ENCODE data around the gene ATG2A.

The ATG2A gene

DNA sequence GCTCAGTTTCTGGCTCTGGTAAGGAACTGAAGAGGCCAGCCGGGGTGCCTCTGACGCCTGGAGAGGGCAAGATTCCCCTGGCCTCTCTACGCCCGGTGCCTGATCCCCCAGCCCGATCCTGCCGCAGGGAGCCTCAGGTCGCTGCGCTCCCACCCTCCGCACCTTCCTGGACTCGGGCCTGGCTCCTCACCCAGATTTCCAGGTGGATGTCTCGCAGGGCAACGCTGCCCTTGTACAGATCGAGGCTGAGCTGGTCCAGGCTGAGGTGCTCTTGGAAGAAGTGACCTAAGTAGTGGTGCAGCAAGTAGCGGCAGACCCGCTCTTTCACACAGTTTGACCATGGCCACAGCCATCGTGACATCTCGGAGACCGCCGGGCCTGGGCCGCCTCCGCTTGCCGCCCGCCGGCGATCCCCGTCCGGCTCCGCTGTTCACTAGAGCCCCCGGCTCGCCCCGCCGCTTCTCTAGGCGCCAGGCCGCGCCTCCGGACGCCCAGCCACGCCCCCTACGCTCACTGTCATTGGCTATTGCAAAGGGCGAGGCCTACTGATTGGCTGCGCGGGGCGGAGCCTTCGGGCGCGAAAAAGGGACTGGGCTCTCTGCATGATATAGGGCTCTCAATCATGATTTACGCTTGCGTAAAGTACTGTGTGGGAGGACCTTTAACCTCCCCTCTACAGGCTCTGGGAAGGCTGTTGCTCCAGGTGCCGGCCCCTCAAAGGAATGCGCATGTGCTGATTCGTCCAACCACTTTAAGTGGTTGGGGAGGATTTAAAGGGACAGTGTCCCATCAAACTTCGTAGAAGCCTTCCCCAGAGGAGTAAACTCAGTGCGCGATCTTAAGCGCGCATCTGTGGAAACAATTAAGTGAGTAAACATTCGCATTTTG lies at the start of gene ATG2A:
Gene ATG2A (minus strand): TSS at position 435 of the 888 bp plus-strand sequence. CDS start 74 bp downstream, at position 361.
- peak; percentile 97 for DNase-seq (ENCODE audit: low spot score)

DNA sequence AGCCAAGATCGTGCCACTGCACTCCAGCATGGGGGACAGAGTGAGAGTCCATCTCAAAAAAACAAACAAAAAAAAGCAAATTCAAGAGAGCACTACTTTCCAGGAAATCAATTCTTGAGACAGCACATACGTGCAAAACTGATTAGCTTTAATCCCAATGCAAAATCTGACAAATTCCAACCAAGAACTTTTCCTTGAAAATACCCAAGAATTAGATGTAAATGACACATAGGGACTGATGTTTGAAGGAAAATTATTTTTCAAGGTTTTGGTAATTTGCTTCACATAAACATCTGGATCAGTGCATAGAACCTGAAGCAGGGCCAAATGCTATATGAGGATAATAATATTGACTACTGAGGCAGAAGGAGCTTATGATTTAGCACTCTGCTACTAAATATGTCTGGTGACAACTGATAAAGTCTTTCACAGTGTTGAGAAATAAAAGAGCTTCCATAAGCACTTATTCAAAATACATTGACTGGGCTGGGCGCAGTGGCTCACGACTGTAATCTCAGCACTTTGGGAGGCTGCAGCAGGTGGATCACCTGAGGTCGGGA lies 46.1 kb upstream of the ATG2A start:
- DNase-seq (ENCODE audit: low spot score) = no peak

DNA sequence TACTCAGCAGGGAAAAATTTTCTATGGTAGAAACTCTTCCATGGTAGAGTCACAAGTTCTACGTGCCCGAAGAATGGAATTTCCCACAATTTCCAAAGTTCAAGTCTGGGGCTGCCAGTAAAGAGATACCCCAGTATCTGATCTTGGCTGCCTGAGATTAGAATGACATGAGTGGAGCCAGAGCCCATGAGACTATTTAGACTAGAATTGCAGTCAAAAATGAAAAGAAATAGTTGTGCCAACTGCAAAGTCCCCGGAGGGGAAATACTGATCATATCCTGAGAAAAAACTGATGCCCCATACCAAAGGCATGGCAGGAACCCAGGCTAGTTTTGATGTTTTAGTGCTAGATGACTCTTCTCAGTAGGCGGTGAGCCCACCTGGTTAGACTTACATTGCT lies 43.7 kb upstream of the ATG2A start:
- no peak for DNase-seq (ENCODE audit: low spot score)

DNA sequence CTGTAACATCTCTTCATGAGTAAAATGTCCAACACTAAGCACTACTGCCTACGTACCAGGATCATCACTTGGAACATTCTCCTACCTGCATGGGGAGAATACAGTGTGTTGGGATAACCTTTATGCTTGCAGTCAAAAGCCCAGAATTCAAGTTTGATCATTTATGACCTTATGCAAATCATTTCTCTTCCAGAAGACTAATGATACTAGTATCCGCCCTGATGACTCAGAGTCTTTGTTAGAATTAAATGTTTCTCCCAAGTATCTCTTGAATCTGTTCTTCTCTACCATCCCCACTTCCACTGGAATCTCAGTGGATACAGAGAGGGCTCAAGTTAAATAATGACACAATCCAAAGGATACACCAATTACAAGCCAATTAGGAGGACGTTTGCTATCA lies 42.5 kb upstream of the ATG2A start:
- no peak for DNase-seq (ENCODE audit: low spot score)

DNA sequence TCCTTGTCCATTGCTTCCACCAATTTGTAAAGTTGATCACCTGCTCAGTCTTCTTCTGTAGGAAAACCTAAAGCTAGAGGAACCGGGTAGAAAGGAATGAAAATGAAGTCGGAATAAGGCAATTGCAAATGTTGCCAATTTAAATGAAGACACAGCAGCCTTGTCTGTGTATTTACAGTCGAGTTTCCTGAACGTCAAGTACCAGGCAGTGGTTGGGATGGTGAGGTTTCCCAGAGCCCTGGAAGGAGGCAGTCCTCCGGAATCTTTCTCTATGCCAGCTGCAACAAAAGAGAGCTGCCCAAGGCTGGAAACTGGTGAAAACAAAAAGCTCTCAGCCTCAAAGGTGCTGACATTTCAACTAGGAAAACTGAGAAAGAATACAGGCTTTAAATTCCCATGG lies 37.2 kb upstream of the ATG2A start:
- DNase-seq (ENCODE audit: low spot score) = no peak

DNA sequence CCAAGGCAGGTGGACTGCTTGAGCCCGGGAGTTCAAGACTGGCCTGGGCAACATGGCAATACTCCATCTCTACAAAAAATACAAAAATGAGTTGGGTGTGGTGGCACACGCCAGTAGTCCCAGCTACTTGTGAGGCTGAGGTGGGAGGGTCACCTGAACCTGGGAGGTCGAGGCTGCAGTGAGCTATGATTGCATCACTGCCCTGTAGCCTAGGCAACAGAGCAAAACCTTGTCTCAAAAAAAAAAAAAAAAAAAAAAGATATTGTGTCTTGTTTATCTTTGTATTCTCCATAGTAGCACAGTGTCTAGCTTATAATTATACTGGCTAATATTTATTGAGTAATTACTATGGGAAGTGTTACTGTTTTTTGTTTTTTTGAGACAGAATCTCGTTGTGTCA lies 34.5 kb upstream of the ATG2A start:
- DNase-seq (ENCODE audit: low spot score) = no peak

DNA sequence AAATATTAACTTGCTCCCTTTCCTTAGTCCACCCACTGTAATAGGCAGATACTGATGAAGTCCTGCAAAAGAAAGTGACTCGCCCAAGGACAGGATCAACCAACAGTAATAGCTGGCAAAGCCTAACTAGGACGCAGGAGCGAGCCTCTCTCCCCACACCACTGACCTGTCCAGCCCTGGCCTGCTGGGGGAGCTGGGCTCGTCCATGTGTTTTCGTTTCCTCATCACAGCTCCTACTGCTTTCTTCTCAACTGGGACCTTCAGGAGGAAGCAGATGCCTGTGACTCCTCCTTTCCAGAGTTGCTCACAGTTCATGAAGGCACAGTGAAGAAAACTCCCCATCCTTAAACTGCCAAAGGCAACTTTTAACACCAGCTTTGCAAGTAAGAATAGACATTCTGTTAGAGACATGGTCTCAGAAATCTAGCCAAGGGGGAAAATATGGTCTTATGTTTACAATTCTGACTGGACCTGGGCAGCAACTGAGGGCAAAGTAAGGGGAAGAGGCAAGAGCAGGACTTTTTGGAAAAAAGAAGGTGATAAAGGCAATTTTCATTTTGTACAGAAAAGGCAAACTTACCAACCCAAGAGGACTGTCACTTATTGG lies 30.3 kb upstream of the ATG2A start:
- no peak for DNase-seq (ENCODE audit: low spot score)

DNA sequence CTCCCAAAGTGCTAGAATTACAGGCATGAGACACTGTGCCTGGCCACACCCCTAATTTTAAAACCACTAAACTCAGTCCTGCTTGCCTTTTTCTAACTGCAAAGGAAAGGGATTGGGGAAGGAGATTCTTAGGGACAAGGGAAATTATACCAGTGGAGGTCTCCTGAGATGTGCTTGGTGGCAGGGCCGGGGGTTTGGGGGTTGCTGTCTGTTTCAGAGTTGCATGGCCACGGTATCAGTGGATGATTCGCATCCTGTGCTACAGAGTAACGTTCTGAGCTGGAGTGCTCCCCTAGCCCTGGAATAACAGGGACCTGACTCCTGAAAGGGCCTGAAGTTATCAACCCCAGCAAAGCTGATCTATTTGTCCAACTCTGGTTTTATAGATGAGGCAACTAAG lies 19.5 kb upstream of the ATG2A start:
- no peak for DNase-seq (ENCODE audit: low spot score)

DNA sequence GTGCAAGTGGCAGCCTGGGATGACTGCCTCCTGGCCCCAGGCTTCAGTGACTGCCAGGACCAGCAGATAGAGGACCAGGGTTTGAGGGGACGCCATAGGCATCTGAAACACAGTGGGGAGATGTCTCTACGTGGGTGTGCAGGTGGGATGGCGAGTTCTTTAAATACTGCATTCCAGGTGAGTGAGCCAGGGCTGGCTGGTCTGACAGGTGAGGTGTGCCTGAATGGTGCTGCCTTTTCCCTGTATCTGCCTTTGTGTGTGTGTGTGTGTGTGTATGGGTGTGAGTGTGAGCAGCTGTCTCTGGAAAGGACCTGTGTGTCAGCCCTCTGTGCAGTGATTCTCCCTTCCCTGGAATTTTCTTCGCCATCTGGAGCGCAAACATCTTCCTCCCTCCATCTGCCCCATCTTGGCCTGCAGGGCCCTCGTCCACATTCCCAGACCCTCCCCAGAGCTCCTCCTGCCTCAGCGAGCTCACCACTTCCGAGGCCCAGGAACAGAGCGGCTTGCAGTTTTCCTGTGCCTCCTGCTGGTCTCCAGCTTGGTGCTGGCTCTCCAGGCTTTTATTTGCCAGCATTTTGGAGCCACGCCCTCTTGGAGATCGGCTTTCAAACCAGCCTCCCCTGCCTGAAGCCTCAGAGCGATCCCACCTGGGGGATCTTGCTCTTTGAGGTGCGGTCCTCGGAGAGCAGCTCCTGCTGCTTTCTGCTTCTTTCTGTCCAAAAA lies 18.5 kb upstream of the ATG2A start, which contains the start of gene GPHA2:
Gene GPHA2 (minus strand): TSS at position 535 of the 723 bp plus-strand sequence. CDS start 433 bp downstream, at position 102.
- DNase-seq (ENCODE audit: low spot score) = no peak

DNA sequence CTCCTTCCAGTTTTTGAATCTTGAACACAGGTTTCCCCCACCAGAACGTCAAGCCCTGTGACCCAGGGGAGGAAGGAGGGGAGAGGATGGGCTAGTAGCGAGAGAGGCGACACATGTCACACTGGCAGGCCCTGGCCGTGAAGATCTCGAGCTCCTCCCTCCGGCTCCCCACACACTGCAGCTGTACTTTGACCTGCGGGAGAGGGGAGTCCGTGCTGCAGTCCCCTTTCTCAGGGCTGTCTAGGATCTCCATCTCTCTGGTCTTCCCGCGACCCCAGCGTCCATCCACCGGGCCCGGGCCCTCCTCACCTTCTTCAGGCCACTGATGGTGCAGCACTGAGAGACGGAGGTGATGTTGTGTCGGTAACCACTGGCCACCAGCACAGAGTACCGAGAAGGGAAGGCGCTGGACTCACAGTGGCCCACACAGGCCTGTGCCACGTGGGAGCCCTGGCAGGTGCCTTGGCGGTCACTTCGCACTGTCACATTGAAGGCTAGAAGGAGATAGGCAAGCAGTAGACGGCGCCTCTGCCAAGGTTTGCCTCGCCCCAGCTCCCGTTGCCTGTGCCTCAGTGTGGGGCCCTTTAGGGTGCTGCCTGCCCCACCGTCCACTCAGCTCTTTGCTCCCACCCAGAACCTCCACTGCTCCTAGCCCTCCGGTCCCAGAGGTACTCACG lies 17.8 kb upstream of the ATG2A start:
- DNase-seq (ENCODE audit: low spot score) = no peak

DNA sequence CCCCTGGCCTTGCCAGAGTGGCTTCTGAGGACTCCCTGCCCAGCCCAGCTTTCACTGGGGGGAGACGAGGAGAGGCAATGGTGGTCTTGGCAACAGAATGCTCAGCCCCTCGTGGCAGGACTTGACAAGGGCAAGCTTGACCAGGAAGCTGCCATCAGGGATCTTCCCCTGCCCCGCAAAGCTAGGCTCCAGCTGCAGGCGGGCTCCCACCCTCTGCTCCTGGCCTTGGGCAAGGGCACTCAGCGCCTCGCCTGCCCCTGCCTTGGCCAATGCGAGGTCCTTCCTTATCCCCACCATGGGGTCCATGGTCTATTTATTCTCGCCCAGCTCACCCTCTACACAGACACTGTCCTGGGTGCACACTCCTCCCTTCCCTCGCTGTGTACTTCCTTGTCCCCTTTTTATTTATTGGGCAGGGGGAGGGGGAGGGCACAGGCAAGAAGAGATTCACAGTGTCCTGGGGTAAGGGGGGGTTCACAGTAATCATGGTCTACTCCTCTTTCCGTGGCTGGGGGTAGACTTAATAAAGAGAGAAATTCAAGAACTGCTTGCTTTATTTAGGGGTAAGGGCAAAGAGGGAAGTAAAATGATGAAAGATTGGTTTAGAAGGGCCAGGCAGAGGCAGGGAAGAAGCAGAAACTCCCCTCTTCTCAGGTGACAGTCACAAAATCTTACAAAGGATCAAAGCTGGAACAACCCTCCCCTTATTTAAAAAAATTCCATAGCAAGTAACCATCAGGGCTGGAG lies 17.1 kb upstream of the ATG2A start:
- DNase-seq (ENCODE audit: low spot score) = no peak

DNA sequence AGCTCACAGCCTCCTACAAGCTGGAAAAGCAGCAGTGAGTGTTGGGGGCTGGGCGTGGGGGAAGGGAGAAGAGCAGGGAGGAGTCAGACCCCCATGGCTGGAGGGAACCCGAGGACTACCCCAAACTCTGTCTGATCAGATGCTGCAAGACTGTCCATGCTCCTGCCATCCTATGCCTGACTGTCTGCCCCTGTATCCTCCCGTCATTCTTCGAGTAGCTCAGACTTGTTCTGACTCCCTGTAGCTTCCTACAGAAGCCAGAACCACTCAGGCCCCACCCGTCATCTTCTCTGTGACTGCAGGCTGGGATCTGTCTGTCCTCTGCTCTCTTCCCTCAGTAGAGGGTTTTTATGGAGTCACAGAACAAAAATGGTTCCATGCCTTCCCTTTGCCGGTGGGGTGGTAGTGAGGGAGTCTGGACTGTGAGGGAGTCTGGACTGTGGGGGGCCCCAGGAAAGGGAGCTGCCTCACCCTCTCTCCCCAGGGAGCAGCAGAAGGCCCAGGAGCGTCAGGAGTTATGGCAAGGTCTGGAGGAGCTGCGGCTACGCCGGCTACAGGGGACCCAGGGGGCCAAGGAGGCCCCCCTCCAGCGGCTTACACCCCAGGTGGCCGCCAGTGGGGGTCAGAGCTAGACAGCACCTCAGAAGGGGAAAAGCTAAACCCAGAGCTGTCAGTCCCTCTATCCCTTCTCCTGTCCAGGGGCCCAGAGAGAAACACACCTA lies 16.4 kb upstream of the ATG2A start:
- no peak for DNase-seq (ENCODE audit: low spot score)

DNA sequence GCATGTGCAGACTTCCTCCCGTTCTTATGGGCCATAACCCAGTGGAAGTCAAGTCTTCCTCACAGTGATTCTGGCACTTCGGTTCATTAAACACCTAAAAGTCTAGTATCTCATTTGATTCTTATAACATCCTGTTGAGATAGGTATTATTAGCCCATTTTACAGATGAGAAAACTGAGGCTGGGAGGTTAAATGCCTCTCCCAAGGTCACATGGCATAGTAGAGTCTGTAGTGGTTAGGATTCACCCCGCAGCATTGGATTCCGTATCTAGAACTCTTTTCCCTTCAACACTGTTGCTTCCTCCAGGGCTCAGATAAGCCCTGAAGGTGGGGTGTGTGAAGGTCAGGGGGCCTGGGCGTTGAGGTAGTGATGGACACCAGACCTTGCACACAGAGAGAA lies 15.3 kb upstream of the ATG2A start:
- no peak for DNase-seq (ENCODE audit: low spot score)

DNA sequence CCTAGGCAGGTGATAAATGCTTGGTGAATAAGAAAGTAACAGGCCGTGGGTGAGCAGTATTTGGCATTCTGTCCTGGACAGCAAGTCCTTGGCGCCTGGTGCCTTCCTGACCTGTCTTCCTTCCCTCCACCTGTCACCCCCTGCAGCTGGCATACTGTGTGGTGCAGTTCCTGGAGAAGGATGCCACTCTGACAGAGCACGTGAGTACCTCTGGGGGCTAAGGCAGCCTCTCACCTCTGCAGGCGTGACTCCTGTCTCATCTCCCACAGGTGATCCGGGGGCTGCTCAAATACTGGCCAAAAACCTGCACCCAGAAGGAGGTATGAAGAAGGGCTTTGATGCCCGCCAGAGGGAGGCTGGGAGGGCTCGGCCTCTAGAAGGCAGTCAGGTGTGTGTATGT lies 14.3 kb upstream of the ATG2A start:
- no peak for DNase-seq (ENCODE audit: low spot score)

DNA sequence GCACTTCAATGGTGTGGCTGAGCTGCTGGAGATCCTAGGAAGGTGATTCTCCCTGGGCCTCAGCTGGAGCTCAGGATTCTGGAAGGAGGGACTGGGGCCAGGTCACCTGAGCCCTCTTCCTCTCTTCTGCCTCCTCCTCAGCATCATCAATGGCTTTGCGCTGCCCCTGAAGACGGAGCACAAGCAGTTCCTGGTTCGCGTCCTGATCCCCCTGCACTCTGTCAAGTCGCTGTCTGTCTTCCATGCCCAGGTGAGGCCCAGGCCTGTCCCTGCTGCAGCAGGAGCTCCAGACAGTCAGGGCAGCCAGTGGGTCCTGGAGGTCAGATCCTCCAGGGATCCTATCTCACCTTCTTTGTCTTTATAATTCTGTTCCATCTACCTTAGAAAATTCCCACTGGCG lies 13.3 kb upstream of the ATG2A start:
- no peak for DNase-seq (ENCODE audit: low spot score)

DNA sequence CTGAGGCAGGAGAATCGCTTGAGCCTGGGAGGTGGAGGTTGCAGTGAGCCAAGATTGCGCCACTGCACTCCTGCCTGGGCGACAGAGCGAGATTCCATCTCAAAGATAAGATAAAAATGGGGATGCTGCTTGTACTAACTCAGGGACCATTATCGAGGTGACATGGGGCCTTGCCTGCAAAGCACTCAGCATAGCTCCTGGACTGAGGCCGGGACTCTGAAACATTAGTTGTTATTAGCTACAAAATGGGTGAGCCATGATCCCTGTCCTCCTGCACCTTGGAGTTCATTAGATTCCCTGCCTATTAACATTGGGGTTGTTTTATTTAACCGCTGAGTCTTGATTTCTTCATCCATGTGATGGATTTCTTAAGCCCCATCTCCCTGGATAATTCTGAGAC lies 12.6 kb upstream of the ATG2A start:
- DNase-seq (ENCODE audit: low spot score) = no peak

DNA sequence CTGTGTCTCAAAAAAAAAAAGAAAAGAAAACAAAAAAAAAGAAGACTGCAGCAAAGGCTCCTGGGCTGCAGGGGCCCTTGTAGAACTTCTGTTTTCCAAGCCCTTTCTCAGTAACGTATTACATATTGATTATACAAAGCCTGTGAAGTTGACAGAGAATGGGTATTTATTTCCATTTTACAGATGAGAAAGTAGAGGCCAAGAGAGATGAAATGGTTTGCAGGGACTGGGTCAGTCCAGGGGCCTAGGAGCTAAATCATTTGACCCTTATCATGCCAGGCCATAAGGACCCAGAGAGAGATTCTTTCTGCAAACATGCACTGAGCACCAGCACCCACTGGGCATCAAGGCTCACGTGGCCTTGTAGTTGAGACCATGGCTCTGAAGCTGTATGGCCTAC lies 11.9 kb upstream of the ATG2A start:
- no peak for DNase-seq (ENCODE audit: low spot score)

DNA sequence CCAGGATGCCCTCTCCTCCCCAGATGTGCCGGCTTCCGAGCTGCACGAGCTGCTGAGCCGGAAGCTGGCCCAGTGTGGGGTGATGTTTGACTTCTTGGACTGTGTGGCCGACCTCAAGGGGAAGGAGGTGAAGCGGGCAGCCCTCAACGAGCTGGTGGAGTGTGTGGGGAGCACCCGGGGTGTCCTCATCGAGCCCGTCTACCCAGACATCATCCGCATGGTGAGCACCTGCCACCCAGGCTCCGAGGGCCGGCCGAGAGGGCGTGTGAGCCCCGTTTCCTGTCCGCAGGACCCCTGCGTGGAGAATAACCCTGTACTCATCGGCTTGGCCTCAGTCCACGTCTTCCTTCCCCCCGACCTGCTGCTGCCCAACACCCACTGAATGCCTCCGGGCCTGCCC lies 9.7 kb upstream of the ATG2A start:
- DNase-seq (ENCODE audit: low spot score) = no peak

DNA sequence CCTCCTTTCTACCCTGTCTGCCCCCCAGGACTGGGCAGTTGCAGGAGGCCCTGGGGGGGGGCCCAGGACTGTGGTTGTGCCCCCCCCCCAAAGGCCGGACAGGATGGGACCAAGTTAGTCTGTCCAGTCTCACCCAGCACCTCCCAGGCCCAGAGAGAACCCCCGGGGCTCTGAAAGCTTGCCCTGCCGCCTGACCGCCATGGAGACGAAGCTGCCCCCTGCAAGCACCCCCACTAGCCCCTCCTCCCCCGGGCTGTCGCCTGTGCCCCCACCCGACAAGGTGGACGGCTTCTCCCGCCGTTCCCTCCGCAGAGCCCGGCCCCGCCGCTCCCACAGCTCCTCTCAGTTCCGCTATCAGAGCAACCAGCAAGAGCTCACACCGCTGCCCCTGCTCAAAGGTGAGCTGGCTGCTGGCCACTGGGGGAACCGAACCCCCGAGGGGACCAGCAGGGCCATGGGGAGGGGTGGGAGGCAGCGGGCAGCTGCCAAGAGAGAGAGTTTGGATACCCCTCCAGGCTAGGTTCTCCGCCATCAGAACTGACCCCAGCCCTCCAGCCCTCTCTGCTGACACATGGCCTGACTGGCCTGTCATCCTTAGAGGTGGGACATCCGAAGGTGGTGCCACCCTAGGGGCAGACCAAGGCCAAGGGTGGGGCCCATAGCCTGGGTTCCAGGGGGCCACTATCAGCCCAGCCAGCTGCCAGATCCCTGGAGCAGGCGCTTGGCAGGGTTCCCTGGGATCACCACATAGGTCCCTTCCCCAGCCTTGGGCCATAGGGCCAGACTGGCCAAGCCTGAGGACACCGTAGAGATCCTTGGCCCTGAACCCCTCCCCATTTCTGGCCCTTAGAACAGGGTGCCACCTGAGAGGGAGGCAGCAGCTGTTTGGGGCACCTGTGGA lies 8.8 kb upstream of the ATG2A start:
- DNase-seq (ENCODE audit: low spot score) = no peak

DNA sequence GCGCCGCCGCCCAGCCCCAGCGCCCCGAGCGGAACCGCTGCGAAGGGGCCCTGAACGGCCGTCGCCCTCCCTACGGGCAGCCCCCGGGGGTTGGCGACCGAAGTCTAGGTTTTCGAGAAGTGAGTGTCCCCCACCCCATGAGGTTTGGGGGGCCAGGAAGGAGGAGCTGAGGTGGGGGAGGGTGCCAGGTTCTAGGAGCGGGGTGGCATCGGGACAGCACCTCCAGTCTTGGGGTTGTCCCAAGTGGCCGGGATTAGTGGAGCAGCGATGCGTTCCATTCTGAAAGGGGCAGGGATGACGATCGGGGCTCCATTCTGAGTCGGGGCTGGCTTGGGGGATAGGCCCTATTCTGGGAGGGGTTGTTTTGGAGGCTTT lies 7.9 kb upstream of the ATG2A start:
- DNase-seq (ENCODE audit: low spot score) = peak; percentile 47
